Left colon (tissue), 2 donors: ENCODE results near the gene RBMS1. TPM values are rescaled to one million over a fixed set of nuclear protein-coding genes. Genes with fewer than 3 reads are reported as not detected.

ENCODE experiments used
- ATAC-seq: fragments of 200-7000 bp; cut with Tn5 transposase; one replicate; pipeline ENCODE4 v1.9.1; 2020; ENCODE audit warnings: mild to moderate bottlenecking, moderate library complexity
- DNase-seq, 2 donors: peaks; one replicate each; pipeline ENCODE4 v3.0.0-alpha.2; 2020
- intact Hi-C, 2 donors: fragments of 100-400 bp; cut with DNase I in 1 of 2; cut with micrococcal nuclease in 1 of 2; formaldehyde crosslinking; loops; one replicate each; pipeline versions ENCODE4 v1.11.2 to v1.14.0; 2022; cut with DNase I, micrococcal nuclease
- total RNA-seq, 2 donors: library from RNA; stranded (reverse); fragmentation: NEBNext Ultra II Directional; extraction: Animal tissue kit (Norgen Biotek cat#: 25700); gene quantifications; one replicate each; pipeline ENCODE4 v1.2.1, GENCODE V29; 2021
- donor health status: DM: no; HTN: no; CAD: no.
- donor health status: DM: yes; HTN: yes; CAD: no.

The RBMS1 gene
- total RNA-seq, 2 donors from 2014 or later: 7.5 to 18.6 TPM

DNA sequence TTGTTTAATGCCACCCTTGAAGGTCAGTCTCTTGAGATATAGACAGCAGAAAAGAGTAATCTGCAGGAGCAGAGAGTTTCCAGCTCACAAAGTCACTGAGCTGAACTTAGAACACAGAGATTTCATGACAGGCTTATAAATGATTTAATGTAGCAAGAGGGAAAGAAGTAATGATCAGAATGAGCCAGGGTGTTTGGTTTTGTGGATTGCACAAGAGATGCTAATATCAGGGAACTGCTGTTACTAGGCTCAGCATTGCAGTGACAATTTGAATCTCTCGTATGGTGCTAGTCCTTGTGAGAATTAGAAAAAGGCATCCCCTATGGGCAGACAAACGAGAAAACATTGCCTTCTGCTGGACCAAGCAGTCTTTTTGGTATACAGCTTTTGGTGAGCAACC, 231.9 kb downstream of the RBMS1 start:
- DNase-seq (no peak), ATAC-seq (no peak)
- intact Hi-C loops: no loop called here

DNA sequence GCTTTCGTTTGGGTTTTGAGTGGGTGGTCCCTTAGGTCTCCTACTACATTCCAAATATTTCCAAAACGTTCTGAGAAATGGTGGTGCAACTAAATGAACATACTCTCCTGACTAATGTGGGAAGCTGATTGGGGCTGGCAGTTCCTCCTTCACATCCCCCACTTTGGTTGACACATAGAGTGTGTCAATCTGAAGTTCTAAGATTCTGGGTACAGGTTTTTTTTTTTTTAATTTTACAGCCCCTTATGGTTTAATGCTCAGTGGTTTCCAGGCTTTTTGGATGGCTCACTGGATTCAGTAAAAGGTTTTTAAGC, 235.2 kb downstream of the RBMS1 start:
- no peak for ATAC-seq
- intact Hi-C loops: no loop called here
- no peak for DNase-seq

DNA sequence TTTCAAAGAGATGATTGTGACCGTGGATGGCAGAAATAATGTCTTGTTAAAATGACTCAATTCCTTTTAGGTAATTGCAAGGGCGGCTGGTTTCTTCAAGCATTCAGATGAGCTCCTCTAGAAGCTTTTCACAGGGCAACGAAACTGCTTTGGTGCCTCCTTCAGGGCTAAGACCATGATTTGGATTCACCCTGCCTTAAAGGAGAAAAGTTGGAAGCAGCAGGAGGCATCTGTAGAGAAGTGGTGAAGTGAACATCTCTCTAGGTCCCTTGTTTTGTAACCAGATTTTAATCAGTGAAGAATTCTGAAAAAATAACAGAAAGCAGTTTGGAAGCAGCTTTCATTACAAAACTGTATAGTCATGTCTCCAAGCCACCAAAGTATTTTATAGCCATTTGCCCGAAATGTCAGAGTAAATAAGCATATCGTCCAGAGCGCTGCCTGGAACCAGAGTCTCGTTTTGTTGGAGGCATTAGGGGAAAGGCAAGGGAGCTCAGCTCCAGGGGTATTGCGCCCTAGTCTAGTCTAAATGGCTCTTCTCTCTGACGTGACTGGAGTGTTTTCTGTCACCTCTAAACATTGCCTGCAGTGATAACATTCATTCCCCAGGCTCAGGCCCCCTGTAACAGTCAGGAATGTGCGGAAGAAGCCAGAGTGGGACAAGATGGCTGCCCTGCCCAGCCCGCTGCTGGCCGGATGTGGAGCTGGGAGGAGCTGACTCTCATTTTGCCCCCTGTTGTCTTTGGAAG, 235.7 kb downstream of the RBMS1 start:
- intact Hi-C loops: no loop called here
- ATAC-seq (no peak), DNase-seq (no peak)

DNA sequence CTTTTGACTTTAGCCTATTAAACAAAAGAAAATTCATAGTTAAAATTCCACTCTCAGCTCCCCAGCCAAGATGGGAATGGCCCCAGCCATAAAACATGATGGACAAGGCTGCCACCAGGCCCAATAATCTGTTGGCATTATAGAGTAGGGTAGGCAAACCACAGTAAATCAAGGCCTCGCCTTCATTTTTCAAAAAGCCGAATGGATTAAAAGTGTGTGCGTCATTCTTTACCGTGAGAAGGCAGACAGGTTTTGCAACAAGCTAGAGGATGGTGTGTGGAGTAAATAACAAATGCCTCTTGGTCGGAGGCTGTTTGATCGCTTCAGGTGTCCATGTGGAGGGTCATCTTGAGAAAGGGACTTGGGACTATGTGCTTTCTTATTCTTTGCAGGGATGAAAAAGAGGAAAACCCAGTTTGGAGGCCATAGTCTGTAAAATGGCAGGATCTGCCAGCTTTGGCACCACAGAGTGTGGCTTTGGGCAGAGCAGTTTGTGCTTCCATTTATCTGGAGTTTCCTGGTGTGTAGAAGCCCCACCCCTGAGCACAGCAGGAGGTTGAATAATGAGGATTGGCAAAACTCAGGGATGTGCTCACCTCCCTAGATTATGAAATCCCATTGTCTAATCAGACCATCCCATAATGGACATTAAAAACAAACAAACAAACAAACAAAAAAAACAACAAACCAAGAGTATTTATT, 236.4 kb downstream of the RBMS1 start:
- intact Hi-C loops: no loop called here
- ATAC-seq: peak; percentile 86
- DNase-seq: peak; percentile 7 to 54

DNA sequence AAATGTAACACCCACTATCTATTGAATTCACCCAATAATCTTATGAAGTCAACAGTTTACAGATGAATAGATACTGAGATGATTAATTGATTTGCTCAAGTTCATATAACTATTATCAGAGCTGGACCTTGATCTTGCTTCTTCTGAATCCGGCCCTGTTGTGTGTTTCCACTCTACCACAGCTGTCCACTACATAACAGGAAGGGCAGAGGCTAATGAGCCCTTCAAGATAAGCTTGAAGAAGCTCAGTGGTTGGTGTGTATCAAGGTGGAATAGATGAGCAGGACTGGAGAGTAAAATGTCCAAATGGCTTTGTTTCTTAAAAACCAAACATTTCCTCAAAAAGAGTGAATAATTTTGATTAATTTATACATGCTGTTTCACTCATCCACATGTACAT, 237.1 kb downstream of the RBMS1 start:
- intact Hi-C loops: no loop called here
- DNase-seq (no peak), ATAC-seq (peak; percentile 58)

DNA sequence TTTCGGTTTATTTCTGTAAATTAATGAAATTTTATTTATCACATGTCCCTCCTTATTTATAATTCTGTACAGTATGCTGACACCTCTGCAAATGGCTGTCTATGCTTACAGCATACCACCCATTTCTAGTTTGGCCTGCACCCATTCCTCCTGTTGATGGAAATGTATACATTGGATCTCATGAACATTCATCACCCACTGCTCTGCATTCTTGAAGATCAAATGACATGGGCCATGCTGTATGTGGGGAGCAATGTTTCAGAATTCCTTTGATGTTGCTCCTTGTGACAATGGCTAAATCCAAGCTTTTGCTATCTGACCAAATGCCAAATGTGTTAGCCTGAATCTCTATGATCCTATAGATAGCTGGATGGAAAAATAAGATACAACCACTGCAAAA, 238.2 kb downstream of the RBMS1 start:
- intact Hi-C loops: no loop called here
- no peak for ATAC-seq

DNA sequence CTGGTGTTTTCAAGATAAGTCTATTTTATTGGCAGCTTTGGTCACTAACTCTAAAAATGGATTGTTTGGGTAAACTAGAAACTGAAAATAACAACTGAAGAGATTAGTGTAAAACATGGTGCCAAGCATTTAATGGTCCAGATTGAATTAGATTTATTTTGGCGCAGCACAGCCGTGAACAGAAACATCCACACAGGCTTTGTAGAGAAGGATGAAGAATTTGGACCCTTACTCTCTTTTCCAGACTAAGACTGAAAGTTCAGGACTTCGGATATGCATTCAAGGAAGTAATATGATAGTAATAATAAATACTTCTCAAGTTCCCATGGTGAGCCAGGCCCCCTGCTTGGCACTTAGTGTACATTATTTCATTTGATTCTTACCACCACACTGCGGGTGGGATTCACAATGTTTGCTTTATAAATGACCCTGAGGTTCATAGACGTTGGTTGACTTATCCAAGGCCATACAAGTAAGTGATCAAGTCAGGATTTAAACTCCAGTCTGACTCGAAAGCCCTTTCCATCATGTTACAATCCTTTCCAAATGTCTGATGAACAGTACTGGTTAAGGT, 239.3 kb downstream of the RBMS1 start:
- ATAC-seq (no peak), DNase-seq (no peak)
- intact Hi-C loops: no loop called here

More for the DNA sequence above, 238.2 kb downstream of the RBMS1 start:
- no peak for DNase-seq

DNA sequence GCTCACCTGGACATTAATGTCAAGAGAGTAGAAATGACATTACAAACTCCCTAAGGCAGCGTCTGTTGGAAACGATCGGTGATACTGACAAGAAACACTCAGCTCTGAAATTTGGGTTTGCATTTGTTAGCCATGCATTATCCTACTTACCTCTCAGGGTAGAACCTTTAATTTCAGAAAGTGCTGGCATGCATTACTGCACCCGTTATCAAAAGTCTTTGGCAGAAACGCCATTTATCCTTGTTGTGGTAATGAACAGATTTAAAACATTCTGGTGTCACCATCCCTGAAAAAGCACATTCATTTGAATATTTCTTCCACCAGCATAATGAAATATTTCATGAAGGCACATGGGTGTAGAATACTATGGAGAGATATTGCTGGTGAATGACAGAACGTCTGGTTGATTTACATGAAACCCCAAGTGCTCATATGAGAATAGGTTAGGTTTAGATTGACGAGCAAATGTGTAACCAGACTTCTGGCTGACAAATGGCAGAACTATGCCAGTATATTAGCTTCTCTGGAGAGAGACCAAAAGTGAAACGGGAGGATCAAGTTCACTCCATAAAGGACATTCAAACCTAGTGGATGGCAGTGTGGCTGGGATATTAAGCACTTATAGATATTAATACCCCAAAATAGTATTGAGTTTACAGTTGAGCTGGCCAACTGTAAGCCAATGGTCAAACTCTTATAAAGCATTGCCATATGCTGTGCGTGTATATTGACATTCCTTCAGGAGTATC, 240.0 kb downstream of the RBMS1 start:
- ATAC-seq: peak; percentile 23

DNA sequence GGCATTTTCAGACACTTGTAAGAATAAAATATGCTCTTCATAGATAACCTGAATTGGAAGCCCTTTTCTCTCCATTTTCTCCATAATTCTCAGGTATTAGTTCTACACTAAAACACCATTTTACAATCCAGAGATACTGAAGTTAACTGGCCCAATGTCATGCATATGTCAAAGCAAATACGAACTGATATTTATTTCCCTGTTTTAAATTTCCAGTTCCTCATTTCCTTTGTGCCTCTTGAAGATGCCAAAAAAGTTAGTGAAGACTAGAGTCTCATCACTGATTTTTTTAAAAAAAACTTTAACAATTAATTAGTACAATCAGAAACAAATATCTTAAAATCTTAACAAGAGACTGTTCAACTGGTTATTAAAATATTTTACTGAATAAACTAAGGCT, 240.7 kb downstream of the RBMS1 start:
- intact Hi-C loops: no loop called here
- DNase-seq (no peak), ATAC-seq (no peak)

More for the DNA sequence above, 240.0 kb downstream of the RBMS1 start:
- intact Hi-C loops: no loop called here
- DNase-seq: no peak

DNA sequence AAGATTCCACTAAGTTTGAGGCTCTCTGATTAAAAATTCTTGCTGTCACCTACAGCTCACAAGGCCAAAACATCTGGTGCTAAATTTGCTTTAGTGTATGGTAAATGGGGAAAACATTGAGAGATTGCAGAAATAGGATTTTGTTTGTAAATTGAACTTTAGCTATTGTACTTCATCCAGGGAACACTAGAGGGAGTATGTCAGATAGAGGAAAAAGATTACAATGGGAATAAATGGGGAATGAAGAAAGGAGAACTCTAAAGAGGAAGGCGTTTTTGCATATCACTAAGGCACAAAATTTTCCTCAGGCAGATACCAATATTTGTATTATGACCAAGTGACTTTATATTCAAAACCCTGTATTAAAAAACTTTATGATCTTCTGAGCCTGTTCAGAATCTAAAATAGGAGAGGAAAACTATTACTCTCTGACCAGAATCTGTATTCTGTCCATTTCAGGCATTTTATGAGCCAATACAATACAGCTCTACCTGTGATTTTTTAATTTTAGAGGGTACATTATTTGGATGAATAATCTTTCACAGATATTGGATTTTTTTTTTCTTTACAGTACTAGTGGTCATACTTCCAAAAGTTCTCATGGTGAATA, 241.2 kb downstream of the RBMS1 start:
- ATAC-seq (peak; percentile 35), DNase-seq (no peak)
- intact Hi-C loops: no loop called here

DNA sequence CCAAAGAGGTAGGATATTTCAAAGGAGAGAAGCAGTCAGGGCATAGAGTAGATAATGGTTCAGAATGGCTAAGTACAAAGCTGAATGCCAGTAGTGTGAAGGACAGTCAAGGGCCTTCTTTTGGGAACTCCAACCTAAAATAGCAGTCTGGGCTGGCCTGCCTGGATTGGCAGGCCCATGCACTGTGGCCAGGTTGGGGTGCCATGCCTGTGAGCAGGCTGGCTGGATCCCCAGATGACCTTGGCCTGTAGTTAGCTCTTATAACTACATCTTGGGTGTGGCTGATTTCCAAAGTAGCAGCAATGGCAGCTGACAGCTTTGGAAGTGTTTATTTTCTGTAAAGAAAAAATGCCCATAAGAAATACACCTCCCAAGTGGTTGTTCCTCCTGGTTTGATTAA, 242.0 kb downstream of the RBMS1 start:
- ATAC-seq (peak; percentile 58), DNase-seq (no peak)
- intact Hi-C loops: no loop called here

DNA sequence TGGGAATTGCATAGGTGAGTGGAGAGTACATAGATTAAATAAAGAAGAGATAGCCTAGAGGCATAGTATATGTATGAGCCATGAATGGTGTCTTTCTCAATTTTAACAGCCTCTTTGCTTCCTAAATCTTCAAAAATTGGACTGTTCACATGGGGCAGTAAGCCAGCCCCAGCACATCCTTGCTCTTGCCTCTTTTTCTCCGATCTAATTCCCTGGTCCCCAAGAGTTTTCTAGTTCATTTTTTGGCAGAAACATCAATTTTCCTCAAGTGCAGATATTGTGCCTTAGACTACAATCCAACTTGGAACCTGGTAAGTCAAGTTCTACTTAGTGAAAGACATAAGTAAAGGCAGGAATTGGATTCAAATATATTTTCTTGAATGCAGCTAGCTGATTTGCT, 243.7 kb downstream of the RBMS1 start:
- intact Hi-C loops: no loop called here

DNA sequence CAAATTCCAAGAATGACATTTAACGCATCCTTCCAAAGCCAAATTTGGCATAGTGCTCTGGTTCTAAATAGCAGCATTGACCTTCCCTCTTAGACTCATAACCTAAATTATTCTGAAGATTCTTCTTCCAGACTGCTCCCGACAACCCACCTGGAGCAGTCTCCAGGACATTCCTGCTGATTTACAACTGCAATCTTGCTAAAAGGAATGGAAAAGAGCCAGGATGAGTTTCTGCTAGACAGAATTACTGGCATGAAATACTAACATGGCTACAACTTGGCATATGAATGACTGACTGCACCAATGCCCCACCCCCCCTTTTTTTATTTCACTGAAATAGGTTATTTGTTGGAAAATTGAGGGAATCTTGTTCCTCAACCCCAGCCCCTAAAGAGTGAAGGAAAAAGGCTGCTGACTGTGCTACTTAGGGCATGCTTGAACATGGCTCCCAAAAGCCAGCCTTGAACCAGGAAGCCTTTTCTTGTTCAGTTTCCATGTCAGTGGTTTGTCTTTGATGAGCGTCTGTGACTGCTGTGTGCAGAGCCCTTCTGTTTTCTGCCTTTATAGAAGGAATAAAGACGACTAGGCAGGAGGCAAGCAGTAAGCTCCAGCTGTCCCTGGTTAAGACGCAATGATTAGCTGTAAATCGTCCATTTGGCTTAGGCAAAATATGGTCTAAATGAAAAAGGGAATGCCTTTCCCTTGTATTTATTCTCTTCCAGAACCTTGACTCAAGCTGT, 246.1 kb downstream of the RBMS1 start:
- intact Hi-C loops: no loop called here
- DNase-seq (no peak), ATAC-seq (no peak)

More for the DNA sequence above, 243.7 kb downstream of the RBMS1 start:
- ATAC-seq (no peak), DNase-seq (no peak)

DNA sequence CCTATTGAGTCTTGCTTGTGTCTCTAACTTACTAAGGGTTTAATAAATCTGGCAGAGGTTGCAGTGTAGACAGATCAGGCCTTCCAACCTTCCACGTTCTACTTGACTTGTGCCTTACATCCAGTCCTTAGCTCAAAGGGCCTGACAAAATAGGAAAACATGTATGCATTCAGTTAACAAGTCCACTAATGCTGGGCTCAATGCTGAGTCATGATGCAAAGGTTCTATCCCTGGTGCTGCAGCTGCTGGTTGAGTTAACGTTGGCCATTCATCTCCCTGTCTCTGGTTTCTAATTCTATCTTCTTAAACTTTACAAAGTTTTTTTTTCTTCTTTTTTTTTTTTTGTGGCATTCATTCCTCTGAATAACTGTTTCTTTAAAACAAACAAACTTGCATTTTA, 247.3 kb downstream of the RBMS1 start:
- intact Hi-C loops: no loop called here
- DNase-seq (no peak), ATAC-seq (no peak)

DNA sequence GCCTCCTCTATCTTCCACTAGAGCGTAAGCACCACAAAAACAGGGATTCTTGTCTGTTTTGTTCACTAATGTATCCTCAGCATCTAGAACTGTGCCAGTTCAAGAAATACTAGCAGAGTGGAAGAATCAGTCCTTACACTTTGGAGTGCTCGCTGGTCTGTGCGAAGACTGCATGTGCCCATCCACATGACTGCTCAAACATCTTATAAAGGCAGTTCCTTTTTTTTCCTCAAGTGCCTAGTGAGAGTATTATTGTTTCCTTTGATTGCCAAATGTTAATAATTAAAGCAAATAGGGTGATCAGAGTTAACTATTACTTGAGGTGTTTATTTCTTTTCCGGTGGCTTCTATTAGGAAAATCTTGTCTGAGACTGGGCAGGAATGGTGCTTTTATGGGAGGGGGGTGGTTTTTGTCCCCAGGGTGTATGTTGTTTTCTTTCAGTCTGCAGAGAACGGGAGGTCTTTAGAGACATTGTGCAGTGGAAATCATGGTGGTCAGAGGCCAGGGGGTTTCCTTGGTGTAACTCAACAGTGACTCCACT, 247.9 kb downstream of the RBMS1 start:
- ATAC-seq (no peak), DNase-seq (no peak)
- intact Hi-C loops: no loop called here

DNA sequence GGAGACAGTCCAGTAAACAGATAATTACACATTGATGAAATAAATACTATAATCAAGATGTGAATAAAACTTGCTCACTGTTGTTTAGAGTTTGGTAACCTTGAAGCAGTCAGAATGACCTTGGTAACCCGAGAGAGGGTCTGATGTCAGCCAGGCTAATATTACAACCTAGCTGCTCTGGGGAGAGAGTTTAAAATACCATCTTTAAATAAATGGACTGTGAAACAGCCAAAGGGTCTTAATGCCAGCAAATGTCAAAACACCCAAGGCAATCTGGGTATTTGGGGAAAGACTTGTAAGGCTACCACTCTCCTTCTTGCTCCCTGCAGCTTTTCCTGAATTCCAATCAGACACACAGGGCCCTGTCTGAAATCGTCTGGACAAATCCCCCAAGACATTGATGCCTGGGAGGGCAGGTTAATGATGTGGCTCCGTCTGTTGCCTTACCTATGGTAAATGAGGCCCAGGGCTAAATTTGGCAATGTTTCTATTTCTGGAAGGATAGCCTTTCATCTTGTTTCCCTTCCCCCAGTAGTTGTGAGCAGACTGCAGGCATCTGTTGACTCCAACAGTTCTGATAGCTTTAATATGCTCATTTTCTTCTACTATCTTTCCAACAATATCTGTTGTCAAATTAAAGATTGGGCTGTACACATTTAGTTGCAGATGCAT, 250.6 kb downstream of the RBMS1 start:
- DNase-seq (no peak), ATAC-seq (no peak)
- intact Hi-C loops: no loop called here

DNA sequence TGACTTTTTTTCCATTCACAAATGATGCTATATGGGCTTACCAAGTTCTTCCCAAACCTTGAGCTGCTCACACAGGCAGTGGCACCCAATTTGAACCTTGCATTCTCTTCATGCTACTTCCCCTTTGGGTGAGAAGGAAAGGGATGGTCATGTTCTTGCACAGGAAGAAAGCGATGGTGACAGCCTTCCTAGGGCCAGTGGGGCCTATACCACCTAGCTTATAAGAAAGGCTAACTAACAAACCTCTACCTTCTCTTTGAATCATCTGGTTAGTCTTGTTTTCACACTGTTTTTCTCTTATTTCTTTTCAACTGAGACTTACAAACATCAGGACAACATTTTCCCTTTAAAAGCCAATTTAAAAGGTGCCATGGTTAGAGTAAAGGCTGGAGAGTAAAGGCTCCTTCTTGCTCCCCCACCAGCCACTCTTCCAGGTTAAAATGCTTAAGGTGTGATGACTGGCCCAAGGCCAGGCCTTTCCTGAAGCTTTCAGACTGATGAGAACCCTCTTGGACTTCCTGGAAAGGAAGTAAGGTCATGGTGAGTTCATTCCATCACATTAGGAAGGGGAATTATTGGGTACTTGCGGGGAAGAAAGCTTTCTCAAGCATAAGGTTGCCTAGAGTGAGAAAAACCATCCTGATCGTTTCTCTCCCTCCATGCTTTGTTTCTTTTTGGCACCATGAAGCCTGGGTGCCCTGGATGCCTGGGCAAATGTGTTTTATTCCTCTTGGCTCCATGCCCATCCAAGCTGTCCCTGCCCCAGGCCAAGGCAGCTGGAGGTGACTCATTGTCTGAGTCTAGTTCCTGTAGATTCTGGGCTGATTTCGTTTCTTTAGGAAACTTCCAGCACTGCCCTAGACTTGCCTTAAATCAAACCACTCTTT, 252.1 kb downstream of the RBMS1 start:
- DNase-seq: peak; percentile 59 to 67
- peak; percentile 97 for ATAC-seq
- intact Hi-C loops: no loop called here
